ENCODE data around the gene PRCC.

GRCh38 chr1:156733989-156734584 lies 33.2 kb upstream of the PRCC start:
- no peak for TF ChIP-seq POLR2AphosphoS5 (IDR thresholded peaks at IDR 0.05; ENCODE audit: low read depth, low read length)
- no peak for TF ChIP-seq POLR2A (IDR thresholded peaks at IDR 0.05; ENCODE audit: low read depth, low read length)
- no peak for TF ChIP-seq TAF1 (IDR thresholded peaks at IDR 0.05; ENCODE audit: low read depth, low read length)
- TF ChIP-seq POU2F2 (IDR thresholded peaks at IDR 0.05; ENCODE audit: low read depth, low read length): no peak
- no peak for TF ChIP-seq SPI1 (IDR thresholded peaks at IDR 0.05; ENCODE audit: low read depth, low read length)
